GM19455 (cell line): ENCODE measurements around the gene TIMM8A.
A peak's percentile ranks its signal among the peaks of the same experiment; 100 is the strongest.

Source experiments
- ATAC-seq: cut with Tn5 transposase; IDR thresholded peaks from one replicate; pipeline ENCODE4 v1.9.1; 2021; ENCODE audit not compliant: unreplicated experiment

The TIMM8A gene, protein sequence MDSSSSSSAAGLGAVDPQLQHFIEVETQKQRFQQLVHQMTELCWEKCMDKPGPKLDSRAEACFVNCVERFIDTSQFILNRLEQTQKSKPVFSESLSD

DNA sequence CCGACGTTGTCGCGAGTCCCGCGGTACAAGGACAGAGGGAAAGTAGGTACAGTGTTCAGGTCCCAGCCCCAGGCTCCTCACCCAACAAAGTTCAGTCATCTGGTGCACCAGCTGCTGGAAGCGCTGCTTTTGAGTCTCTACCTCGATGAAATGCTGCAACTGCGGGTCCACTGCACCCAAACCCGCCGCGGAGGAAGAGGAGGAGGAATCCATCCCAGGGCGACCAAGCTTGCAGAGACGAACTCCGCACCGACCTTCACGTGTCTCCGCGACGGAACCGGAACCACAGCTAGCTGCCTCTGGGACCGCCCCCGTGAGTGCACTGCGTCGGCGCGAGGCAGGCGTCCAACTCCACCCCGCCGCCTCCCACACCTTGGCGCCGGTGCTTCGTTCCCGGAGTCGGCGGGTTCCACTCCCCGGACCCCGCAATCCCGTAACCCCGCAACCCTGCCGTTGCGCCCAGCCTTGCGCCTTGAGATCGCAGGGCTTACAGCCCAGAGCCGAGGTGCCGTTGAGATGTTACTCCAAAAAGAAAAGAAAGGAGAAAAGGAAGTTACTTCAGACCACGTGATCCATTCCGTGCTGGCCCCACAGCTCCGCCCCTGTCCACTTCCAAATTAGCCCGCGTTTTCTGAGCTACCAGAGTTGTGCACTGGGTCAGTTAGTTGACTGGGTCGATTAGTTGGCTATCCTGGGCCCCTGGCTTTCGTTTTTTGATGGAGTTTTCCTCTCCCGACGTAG is at the start of gene TIMM8A:
Gene TIMM8A, minus strand, starts transcription at position 291 of the 741 bp plus-strand sequence. Its CDS starts 78 bp downstream, at position 213.
- peak; percentile 98 for ATAC-seq

- no peak for ATAC-seq
These were observed 49.2 kb upstream of the TIMM8A start for GRCh38 chrX:101397779-101398178.

- no peak for ATAC-seq
These were observed 47.2 kb upstream of the TIMM8A start for GRCh38 chrX:101395789-101396188.

DNA sequence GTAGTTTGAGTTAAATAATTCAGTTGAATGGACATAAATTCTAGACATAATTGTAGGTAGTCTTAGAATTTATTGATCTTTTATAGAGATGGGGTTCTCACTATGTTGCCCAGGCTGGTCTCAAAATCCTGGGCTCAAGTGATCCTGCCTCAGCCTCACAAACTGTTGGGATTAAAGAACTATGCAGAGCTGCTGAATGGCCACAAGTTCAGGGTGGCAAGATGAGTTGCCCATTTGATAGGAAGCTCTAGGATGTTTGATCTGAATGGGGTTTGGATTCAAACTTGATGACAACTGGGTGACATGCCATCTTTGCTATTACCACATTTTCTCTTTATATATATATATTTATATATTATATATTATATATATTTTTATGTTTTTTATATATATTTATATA is 45.8 kb upstream of the TIMM8A start:
- no peak for ATAC-seq

DNA sequence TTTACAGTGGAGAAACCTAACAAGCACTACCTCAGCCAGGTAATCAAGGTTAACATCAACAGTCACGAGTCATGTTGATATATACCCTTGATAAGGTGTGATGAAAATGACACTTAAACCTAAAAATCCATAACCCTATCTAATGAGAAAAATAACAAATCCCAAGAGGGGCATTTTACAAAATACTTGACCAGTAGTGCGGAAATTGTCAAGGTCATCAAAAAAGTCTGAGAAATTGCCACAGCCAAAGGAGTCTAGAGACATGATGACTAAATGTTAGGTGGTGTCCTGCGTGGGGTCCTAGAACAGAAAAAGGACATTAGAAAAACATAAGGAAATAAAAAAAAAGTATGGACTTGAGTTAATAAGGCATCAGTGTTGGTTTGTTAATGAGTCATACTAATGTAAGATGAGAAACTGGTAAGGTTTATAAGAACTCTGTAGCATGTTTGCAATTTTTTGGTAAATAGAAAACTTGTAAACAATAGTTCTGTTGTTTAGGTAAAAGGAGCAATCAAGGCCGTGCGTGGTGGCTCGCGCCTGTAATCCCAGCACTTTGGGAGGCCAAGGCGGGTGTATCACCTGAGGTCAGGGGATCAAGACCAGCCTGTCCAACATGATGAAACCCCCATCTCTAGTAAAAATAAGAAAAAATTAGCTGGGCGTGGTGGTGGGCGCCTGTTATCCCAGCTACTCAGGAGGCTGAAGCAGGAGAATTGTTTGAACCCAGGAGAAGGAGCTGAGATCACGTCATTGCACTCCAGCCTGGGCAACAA is 45.2 kb upstream of the TIMM8A start:
- ATAC-seq, result no peak

DNA sequence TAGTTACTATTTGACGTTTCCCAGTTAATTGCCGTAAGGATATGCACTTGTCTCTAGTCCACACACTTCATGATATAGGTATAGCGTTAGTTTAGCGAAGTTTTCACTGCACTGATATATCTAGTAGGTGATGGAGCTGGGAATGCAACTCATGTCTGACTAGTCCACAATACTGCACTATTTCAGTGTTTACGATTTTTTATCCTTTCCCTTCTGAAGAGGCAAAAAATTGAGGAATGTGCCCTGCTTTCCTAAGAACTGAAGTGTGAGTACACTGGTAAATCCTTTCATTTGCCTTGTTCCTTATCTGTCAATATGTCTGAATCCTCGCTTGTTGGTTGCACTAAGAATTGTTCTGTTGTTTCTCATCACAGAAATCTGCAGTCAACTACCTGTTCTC is 43.3 kb upstream of the TIMM8A start:
- ATAC-seq, result no peak

GRCh38 chrX:101390664-101391525 is 42.4 kb upstream of the TIMM8A start, which contains the start of gene RPL36A:
RPL36A (plus strand) TSS chrX:101391011; CDS start chrX:101391044, 33 bp downstream.
- ATAC-seq, result peak; percentile 79

GRCh38 chrX:101388604-101389003 is 40.1 kb upstream of the TIMM8A start:
- ATAC-seq, result no peak

- ATAC-seq, result no peak
These were observed 38.0 kb upstream of the TIMM8A start for GRCh38 chrX:101386542-101386885.

GRCh38 chrX:101385795-101386541 is 37.4 kb upstream of the TIMM8A start, which contains the start of gene BTK:
BTK (minus strand) TSS chrX:101386191; CDS start chrX:101375284, 10,907 bp downstream.
- ATAC-seq, result peak; percentile 64

GRCh38 chrX:101385026-101385684 is 36.6 kb upstream of the TIMM8A start:
- ATAC-seq, result no peak

GRCh38 chrX:101383679-101384205 is 35.2 kb upstream of the TIMM8A start:
- ATAC-seq, result peak; percentile 70

- ATAC-seq, result no peak
These were observed 29.0 kb upstream of the TIMM8A start for GRCh38 chrX:101377547-101377946.

DNA sequence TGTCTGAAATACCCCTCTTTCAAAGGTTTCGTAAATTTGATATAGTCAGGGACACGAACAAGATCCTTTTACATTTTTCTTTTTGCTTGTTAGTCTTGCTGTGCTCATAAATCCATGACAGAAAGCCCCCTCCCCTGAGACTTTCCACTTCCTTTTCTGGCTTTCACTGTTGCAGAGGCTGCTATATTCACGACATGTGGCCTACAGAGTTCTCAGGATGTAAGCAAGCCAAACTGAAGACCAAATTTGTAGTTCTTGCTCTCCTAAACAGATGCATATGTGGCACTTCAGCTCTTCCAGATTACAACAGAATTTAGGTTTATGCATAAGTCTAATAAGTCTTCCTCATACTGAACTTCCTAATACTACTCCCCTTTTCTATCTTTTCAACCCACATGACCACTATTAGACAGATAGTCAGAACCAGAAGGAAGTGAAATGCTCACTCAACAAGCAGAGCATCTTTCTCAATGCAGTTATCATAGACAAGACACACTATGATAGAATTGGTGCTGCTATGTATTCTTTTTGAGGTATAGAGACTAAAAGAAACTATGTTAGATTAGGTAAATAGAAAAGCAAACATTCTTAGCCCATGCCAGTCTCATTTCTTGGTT is 22.5 kb upstream of the TIMM8A start:
- peak; percentile 59 for ATAC-seq

DNA sequence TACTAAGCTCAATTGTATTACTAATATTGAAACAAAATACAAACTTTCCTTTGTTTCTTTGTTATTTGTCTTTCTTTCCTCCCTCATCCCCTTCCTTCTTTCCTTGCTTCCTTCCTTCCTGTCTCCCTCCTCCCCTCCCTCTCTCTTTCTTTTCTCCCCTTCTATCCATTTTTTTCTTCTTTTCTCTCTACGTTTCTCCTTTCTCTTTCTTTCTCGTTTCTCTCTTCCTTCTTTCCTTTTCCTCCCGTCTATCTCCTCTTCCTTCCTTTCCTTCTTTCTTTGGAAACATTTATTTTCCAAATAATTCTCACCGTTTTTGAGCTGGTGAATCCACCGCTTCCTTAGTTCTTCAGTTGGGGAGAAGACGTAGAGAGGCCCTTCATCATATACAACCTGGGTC is 21.1 kb upstream of the TIMM8A start:
- no peak for ATAC-seq

GRCh38 chrX:101368800-101369199 is 20.3 kb upstream of the TIMM8A start:
- no peak for ATAC-seq

DNA sequence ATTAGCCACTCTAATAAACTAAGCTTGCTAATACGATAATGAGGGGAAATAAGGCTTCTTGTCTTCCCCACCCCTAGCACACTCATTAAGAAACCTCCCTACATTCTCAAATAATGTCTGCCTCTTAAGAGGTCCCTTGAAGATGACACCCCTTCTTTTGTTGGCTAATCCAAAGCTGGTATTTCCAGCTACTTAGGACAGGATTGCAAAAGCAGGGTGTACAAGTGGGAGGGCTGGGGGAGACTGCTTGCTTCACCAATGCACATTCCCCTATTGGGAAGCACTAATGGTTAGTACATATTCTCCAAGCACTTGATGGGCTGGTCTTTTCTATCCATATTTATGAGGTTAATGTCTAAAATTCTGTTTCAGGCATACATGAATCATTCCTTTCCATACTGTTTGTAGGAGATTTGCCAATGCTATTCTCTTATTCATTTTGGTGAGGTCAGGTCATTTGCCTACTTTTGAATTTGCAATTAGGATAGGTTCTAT is 16.8 kb upstream of the TIMM8A start:
- no peak for ATAC-seq

DNA sequence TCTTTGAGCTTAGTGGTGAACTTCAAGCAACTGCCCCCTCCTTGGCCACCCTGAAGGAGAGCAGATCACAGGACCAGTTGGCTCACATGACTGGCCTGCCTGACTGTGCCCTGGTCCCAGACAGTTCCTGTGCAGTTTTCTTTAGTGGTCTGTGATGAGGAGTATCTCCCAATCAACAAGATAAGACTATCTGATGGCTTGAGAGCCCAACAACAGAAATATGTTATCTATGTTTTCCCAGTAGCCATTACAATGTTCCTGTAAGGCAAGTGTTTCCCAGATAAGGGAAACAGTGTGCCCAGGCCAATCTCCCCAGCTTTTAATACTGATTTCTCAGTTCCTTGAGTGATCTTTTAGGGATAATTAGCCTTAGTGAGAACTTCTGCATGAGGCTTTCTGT is 14.2 kb upstream of the TIMM8A start:
- ATAC-seq, result no peak

GRCh38 chrX:101362116-101362515 is 13.6 kb upstream of the TIMM8A start:
- ATAC-seq, result no peak
